Measurements from ENCODE around the gene AFAP1L2. TPM values are rescaled to one million over a fixed set of nuclear protein-coding genes. Genes with fewer than 3 reads are reported as not detected.
A peak's percentile ranks its signal among the peaks of the same experiment; 100 is the strongest.

Gene AFAP1L2
- total RNA-seq, 4 donors from 2014 or later: 20.5 to 29.5 (median 23.9) TPM

GRCh38 chr10:114395366-114396022, 8.8 kb downstream of the AFAP1L2 start:
- 85% methylated on average over 2 to 3 of the region's 6 CpGs for WGBS, 2 donors (ENCODE audit: low coverage in 1 of 2)
- H3K9me3 ChIP-seq: no peaks in the 10 kb centered on the region
- H3K27me3 ChIP-seq: no peaks in the 10 kb centered on the region
- TF ChIP-seq CTCF (IDR thresholded peaks at IDR 0.05) (no peak), POLR2A (IDR thresholded peaks at IDR 0.05) (no peak), EP300 (IDR thresholded peaks at IDR 0.05) (no peak), POLR2AphosphoS5 (IDR thresholded peaks at IDR 0.05) (no peak)
- H3K4me3 ChIP-seq: no peak overlapping the region
- peak overlapping the region in 3 of 4 donors; percentile 61 to 82 (median 75) for H3K27ac ChIP-seq
- H3K36me3 ChIP-seq: no peaks in the 10 kb centered on the region
- ATAC-seq: no peak
- peaks cover 0 to 88% (median 12%) of the 10 kb centered on the region in 3 donors for H3K4me1 ChIP-seq

- peak overlapping the region in 3 of 4 donors; percentile 56 to 69 (median 61) for H3K27ac ChIP-seq
These were observed 9.8 kb downstream of the AFAP1L2 start for GRCh38 chr10:114394531-114394930.

GRCh38 chr10:114393886-114394285, 10.4 kb downstream of the AFAP1L2 start:
- Histone ChIP-seq H3K27me3 (no peaks in the 10 kb centered on the region), H3K9me3 (no peaks in the 10 kb centered on the region), H3K36me3 (no peaks in the 10 kb centered on the region), H3K27ac (peak overlapping the region in 3 of 4 donors; percentile 56 to 69 (median 61)), H3K4me3 (no peak overlapping the region), H3K4me1 (peaks cover 0 to 88% (median 9%) of the 10 kb centered on the region in 3 donors)
- no CpG with 5 or more reads among the region's 7 CpGs for WGBS, 2 donors (ENCODE audit: low coverage in 1 of 2)
- TF ChIP-seq CTCF (IDR thresholded peaks at IDR 0.05) (no peak), EP300 (IDR thresholded peaks at IDR 0.05) (no peak), POLR2A (IDR thresholded peaks at IDR 0.05) (no peak), POLR2AphosphoS5 (IDR thresholded peaks at IDR 0.05) (no peak)
- ATAC-seq: no peak

More at GRCh38 chr10:114394531-114394930, 9.8 kb downstream of the AFAP1L2 start:
- Histone ChIP-seq H3K27me3 (no peaks in the 10 kb centered on the region), H3K4me3 (no peak overlapping the region), H3K36me3 (no peaks in the 10 kb centered on the region), H3K9me3 (no peaks in the 10 kb centered on the region), H3K4me1 (peaks cover 0 to 88% (median 12%) of the 10 kb centered on the region in 3 donors)
- no peak for ATAC-seq
- 82 to 86% methylated on average over 2 to 6 of the region's 6 CpGs for WGBS, 2 donors (ENCODE audit: low coverage in 1 of 2)
- TF ChIP-seq POLR2AphosphoS5 (IDR thresholded peaks at IDR 0.05) (no peak), CTCF (IDR thresholded peaks at IDR 0.05) (no peak), EP300 (IDR thresholded peaks at IDR 0.05) (no peak), POLR2A (IDR thresholded peaks at IDR 0.05) (no peak)

- TF ChIP-seq CTCF (IDR thresholded peaks at IDR 0.05) (no peak), POLR2AphosphoS5 (IDR thresholded peaks at IDR 0.05) (no peak), POLR2A (IDR thresholded peaks at IDR 0.05) (no peak), EP300 (IDR thresholded peaks at IDR 0.05) (no peak)
- Histone ChIP-seq H3K27ac (peak overlapping the region in 2 of 4 donors; percentile 56 to 69), H3K27me3 (no peaks in the 10 kb centered on the region), H3K4me3 (no peak overlapping the region), H3K9me3 (no peaks in the 10 kb centered on the region), H3K4me1 (peaks cover 0 to 88% (median 9%) of the 10 kb centered on the region in 3 donors), H3K36me3 (no peaks in the 10 kb centered on the region)
- no peak for ATAC-seq
- 1% methylated on average over 11 of the region's 11 CpGs; no CpG with 5 or more reads in 1 of the 2 donors for WGBS, 2 donors (ENCODE audit: low coverage in 1 of 2)
These were observed 10.8 kb downstream of the AFAP1L2 start for GRCh38 chr10:114393482-114393881.
